ENCODE results near the gene SLC26A1.

DNA sequence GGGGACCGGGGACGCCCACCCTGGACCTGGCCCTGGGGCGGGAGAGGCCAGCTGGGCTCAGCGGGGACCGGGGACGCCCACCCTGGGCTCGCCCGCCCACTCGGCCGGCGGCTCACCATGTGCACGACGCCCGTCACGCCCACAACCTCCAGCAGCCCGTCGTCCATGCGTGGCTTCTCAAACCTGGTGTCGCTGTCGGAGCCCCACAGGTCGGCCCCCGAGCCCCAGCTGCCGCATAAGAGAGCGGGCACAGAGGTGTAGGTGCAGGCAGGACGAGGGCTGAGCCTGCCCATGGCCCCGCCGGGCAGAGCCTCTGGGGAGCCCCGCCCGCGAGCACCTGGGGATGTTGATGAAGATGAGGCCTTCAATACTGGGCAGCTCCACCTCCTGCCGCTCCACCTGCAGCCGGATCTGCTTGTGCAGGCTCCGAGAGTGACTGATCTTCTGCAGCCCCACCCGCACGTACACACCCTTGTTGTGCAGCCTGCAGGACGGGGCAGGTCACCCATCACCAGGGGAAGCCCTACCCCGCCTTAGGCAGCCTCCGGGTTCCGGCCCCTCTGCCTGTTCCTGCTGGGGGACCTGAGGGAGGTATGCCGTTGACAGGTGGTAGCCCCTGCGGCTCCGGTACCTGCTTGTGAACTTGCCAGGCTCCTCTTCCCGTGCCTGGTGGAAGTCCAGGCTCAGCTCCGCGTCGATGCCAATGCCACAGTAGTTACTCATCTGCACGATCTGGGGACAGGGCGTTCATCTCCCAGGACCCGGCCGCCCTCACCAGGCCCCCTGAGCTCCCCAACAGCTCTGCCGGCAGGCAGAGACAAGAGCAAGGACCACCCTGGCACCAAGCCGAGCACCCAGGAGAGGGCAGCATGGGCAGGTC is 31.6 kb downstream of the SLC26A1 start:
- TF ChIP-seq POLR2A (IDR thresholded peaks at IDR 0.05): no peak
- TF ChIP-seq, protein P1, sequence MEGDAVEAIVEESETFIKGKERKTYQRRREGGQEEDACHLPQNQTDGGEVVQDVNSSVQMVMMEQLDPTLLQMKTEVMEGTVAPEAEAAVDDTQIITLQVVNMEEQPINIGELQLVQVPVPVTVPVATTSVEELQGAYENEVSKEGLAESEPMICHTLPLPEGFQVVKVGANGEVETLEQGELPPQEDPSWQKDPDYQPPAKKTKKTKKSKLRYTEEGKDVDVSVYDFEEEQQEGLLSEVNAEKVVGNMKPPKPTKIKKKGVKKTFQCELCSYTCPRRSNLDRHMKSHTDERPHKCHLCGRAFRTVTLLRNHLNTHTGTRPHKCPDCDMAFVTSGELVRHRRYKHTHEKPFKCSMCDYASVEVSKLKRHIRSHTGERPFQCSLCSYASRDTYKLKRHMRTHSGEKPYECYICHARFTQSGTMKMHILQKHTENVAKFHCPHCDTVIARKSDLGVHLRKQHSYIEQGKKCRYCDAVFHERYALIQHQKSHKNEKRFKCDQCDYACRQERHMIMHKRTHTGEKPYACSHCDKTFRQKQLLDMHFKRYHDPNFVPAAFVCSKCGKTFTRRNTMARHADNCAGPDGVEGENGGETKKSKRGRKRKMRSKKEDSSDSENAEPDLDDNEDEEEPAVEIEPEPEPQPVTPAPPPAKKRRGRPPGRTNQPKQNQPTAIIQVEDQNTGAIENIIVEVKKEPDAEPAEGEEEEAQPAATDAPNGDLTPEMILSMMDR (IDR thresholded peaks at IDR 0.05): peak in 1 of 6 experiments; percentile 5
